ENCODE measurements around the gene AGAP1.
"Not testable (repeated sequence)": the region's sequence is repeated elsewhere in the genome, so short reads cannot be mapped to it uniquely, and the experiment has no call there.

AGAP1 gene

GRCh38 chr2:236063994-236064393 is 570.2 kb downstream of the AGAP1 start:
- DNase-seq (ENCODE audit: low read depth in 2 of 2) = no peak

DNA sequence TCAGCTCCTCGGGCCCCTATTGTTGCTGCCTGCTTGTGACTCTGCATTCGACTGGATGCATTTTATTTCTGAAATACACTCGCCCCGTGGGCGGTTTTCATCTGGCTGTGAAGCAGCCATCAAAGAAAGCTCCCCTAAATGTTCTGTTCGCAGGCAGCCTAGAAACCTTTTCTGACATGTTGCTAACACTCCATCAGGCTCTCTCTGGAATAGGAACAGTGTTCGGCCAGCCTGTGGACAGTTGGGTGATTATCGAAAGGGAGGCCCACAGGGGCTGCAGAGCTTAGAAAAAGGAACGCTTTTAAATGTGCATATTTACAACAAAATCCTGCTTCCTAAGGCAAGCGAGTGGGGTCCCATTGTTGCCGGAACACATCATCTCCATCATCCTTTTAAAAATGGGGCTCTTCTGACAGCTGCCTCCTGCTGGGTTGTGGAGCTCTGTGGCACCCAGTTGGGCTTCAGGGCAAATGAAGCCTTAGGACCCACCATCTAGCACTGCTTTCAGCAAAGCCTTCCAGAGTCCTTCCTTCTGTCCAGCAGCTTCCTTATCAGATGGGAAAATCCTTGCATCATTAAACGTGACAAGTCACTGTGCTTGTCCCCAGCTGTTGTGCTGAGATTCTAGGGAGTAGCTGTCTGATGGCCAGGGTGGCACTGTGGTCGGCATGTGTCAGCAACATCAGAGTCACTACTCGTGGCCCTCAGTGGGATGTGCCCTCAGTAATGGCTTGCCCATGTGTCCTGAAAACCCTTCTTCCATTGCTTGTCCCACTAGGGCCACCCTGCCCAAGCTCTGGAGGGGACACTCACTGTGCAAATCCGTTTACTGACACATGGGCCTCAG is 571.7 kb downstream of the AGAP1 start:
- DNase-seq (ENCODE audit: low read depth in 2 of 2) = no peak

GRCh38 chr2:236070236-236070635 is 576.4 kb downstream of the AGAP1 start:
- DNase-seq (ENCODE audit: low read depth in 2 of 2) = no peak

- DNase-seq (ENCODE audit: low read depth in 2 of 2) = no peak
Observed at GRCh38 chr2:236073246-236073645, 579.4 kb downstream of the AGAP1 start.

DNA sequence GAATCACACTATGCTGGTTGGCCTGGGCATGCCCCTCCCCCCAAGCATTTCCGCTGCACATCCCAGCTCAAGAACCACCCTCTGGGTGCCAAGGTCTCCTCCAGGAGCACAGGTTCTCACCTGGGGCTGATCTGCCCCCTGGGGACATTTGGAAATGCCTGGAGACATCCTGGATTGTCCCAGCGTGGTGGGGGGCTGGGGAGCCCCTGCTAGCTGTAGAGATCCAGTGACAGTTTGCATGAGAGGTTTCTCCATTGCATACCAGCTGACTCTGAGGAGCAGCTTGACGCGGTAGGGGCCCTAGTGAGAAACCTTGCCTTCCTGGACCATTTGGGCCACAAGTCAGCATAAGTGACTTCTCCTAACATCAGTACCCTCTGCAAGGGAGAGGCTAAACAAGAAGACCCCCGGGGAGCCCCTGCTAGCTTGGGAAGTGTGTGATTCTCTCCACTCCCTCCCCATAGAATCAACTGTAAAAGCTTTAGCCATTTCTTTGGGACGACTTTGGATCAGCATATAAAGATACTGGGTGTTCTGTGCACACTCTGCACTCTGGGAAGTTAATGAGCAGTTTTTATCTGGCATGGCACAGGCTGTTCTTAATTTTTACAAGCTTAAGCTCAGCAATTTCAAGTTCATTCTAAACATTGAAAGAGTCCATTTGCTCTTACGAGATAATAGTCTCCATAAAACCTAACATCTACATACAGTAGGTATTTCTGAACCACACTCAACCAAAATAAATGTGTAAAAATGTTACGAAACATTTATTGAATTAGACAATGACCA is 580.2 kb downstream of the AGAP1 start:
- no peak for DNase-seq (ENCODE audit: low read depth in 2 of 2)

DNA sequence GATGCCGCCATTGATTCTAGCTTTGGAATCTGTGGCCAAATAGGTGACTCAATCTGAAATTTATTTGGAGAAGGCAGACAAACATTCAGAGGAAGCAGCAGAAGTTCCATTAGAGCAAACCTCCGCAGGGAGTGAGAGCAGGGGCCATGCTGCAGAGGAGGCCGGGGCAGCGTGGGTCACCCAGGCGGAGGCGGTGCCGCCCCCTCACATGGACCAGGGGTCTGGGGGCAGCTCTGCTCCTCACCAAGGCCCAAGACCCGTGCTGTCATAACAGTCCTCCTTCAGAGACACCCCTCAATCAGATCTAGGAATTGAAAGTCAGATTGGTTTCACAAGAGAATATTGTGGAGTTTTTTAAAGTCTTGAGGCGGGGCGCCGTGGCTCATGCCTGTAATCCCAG is 582.0 kb downstream of the AGAP1 start:
- no peak for DNase-seq (ENCODE audit: low read depth in 2 of 2)

DNA sequence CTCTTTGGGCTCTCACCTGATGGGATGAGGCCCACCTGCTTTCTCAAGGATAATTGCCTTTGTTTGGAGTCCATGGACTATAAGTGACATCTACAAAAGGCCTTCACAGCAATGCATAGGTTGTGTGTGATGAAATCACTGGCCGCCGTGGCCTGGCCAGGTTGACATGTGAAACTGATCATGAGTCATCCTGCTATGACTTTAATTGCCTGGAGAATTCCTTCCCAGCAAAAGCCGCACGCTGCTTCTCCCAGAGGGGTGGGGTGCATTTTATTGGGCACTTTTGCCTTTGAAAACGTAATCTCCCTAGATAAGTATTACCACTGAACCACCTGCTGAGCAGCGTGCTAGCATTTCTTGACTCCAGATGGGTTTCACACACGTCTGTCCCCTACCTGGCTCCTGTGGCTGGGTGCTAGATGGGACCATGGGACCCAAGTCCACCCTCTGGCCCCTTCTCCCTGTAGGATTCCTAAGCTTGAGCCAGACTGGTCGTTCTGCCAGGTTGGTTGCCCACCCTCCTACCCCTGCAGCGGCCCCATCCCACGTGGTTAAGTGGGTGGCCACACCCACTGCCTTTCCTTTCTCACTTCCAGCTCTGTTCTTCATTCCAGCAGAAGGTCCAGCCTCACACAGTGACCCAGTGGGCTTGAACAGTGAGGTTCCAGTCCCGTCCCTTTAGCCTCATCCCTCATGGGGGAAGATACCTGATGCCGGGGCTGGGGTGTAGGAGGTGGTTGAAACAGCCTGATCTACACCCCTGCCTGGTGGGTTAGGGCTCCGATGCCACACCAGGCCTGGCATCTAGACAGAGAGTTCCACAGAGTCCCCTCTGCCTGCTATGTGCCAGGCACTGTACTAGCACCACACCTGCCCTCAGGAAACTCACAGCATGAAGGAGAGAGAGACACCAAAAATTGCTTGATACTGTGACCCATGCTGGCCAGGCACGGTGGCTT is 584.7 kb downstream of the AGAP1 start:
- DNase-seq (ENCODE audit: low read depth in 2 of 2) = no peak

GRCh38 chr2:236080412-236080811 is 586.6 kb downstream of the AGAP1 start:
- no peak for DNase-seq (ENCODE audit: low read depth in 2 of 2)

GRCh38 chr2:236081171-236081570 is 587.3 kb downstream of the AGAP1 start:
- no peak for DNase-seq (ENCODE audit: low read depth in 2 of 2)

DNA sequence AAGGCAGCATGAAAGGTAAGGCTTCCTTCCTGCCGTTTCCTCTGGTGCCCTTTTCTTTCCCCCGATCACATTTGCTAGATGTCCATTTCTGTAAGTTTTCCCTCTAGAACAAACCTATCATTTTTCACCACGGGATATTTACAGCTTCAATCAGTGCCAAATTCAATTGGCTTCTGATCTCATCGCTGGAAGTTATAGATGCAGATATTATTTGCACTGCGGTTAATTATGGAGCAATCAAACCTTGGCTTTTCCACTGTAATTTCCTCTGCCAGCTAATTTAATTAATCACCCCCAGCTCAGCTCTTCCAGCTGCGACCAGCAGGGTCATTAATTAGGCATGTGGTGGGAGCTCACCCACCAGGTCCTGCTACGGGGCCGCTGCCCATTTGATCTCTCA is 588.2 kb downstream of the AGAP1 start:
- no peak for DNase-seq (ENCODE audit: low read depth in 2 of 2)

- DNase-seq (ENCODE audit: low read depth in 2 of 2) = no peak
Observed at GRCh38 chr2:236083934-236084333, 590.1 kb downstream of the AGAP1 start.

DNA sequence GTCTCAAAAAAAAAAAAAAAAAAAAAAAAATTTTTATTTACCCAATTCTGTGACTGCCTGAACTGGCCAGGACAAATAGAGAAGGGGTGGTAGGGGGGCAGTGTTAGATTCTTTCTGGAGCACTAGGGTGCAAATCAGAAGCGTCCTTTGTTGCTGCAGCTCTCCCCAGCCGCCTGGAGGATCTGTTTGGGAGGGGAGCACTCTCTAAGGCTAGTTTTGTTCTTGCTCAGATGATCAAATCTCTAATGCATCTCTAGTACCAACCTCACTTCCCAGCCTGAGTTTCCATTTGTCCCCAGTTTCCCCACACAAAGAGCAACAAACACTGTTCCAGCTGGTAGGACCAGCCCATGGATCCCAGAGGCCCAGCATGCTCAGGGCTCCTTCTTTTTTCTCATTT is 591.4 kb downstream of the AGAP1 start:
- DNase-seq (ENCODE audit: low read depth in 2 of 2) = no peak

DNA sequence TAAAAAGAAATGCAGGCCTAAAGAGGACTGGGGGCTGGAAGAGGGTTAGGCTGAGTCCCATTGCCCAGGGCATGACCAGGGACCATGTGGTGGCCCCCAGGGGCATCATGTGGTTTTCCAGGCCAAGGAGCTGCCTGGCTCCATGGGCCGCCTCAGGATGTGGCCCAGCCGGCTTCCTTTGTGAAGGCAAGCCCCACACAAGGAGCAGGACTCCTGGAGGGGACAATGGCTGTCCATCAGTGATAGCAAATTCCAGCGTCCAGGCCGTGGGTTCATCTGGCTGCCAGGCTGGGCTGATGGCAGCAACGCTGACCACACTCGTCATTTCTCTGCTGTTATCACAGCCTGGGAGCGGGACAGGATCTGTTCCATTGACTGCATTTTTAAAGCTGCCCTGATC is 591.8 kb downstream of the AGAP1 start:
- no peak for DNase-seq (ENCODE audit: low read depth in 2 of 2)

DNA sequence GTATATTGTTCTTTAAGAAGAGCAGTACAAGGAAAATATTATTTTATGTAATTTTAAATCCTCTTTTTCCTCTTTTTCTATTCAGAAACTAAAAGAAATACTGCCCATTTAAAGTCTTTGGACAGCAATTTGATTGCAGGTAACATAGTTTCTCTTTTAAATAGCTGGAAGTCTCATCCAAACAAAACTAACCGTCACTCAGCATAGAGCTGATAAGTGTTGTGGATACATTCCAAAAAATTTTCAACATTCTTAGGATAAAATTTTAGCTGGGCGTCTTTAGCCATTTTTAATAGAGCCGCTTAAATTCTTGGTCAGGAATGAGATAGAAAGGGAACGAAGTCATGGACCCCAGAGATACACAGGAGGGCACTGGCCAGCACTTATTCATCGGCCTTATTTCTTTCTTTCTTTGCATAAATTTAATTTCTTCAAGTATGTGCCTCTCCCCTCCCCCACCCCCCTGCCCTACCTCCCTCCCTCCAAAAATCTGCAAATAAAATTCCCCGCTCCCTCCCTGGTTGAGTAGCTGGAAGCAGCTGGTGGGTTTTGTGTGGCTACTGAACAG is 592.6 kb downstream of the AGAP1 start:
- no peak for DNase-seq (ENCODE audit: low read depth in 2 of 2)

- no peak for DNase-seq (ENCODE audit: low read depth in 2 of 2)
Observed at GRCh38 chr2:236086971-236087465, 593.2 kb downstream of the AGAP1 start.

- DNase-seq (ENCODE audit: low read depth in 2 of 2) = no peak
Observed at GRCh38 chr2:236088368-236089057, 594.7 kb downstream of the AGAP1 start.

DNA sequence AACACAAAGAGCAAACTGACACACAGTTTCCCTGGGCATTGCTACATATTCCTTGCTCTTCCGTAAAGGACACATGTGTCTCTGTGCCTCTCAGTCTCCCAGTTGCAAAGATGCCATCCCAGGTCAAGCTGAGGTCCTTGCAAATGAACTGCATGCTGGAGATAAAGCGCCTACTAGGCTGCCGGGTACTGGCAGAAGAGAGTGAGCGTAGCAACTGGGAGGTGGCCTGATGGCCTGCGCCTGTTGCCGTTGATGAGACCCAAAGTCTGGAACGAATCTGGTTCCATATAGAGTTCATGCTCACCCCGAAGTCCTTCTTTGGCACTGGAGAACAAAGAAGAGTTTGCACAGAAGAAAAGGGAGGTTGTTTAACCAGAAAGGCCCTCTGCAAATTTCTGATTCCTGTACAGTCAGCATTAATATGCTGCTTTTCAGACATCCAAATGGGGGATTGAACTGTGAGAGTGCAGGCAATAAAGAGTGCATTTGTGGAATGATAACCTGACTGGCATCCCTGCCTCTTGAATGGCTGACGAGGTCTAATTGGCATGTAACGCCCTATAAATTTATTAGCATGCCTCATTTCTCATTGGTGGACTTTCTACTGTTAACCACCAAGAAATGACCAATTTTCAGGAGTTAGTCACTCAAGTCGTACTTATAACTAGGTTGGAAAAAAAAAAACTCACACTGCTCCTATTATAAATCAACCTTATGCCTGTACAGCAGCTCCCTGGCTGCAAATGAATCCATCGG is 595.6 kb downstream of the AGAP1 start:
- DNase-seq (ENCODE audit: low read depth in 2 of 2) = no peak

GRCh38 chr2:236090027-236090382 is 596.2 kb downstream of the AGAP1 start:
- no peak for DNase-seq (ENCODE audit: low read depth in 2 of 2)

DNA sequence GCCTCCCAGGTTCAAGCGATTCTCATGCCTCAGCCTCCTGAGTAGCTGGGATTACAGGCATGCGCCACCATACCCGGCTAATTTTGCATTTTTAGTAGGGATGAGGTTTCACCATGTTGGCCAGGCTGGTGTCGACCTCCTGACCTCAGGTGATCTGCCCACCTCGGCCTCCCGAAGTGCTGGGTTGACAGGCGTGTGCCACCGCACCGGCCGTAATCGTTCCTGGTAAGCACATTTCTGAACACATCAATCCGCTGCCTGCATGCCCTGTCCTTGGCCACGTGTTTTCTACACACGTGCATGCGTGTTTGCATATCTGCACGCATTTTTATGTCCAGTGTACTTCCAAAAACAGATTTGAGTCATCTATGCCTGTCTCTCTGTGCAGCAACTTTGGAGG is 597.0 kb downstream of the AGAP1 start:
- not testable (repeated sequence) for DNase-seq (ENCODE audit: low read depth in 2 of 2)

DNA sequence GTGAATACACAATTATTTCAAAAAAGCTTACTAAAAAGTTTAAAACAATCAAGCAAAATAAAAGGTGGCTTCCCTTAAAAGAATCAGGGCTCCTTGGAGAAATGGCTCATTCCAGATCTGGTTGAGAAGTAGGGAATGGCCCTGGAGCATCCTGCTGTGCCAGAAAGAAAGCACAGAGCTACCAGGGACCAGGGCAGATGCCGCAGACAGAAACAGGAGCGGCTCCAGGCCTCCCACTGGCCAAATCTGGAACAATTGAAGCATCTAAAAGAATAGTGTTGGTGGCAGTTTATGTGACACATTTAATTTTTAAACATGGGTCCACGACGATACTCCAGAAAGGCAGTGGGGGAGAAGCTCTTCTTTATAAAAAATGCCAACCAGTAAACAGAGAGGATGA is 598.9 kb downstream of the AGAP1 start:
- no peak for DNase-seq (ENCODE audit: low read depth in 2 of 2)
